ENCODE measurements around the gene ZWILCH. TPM values are rescaled to one million over a fixed set of nuclear protein-coding genes. Genes with fewer than 3 reads are reported as not detected.

Gene ZWILCH
- total RNA-seq, 2 experiments from 2014 or later = 36.9 to 50.2 TPM

DNA sequence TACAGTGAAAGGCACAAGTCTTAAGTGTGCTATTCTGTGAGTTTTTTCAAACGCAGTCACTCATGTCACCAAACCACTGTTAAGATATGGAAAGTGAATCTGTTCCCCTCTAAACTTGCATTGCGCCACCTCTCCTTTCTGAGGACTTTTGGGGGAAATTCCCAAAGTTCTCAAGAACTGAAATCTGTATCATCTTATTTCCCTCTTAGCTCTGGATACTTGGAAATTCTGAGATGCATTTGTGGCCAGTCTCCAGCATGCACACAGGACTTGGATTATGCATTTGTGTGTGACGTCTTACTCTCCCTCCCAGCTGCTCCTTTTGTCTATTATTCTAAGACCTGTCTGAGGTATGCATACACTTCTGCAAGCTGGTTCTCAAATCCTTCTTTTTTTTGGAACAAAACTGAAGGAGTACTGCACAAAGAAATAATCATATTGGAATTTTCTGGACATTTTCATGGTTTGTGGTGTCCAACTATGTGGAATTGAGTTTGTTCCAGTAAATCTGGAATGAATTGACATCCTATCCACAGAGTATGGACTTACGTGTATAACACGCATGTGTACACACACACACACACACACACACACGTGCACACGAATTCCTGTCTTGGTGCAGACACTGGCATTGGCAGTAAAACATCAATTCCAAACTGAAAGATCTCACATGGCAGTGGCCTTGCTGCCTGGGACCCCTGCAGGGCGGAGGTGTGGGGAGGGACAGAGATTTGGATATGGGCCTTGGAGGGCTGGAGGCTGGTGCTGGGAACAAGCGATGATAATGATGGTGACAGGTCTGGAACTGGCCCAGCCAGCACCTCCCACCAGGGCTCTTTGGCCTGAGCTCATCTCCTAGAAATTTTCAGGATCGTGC lies 68.8 kb downstream of the ZWILCH start:
- no peak overlapping the region for H3K4me2 ChIP-seq (ENCODE audit: low read length)
- H4K20me1 ChIP-seq (ENCODE audit: insufficient read depth, low read length) = no peaks in the 10 kb centered on the region
- no peaks in the 10 kb centered on the region for H3K9me2 ChIP-seq (ENCODE audit: insufficient read depth, low read length)
- ChIA-PET CTCF (ENCODE audit: unreplicated experiment) (no interaction called here), POLR2A (interaction anchor here (0.9 kb wide), 1 partner anchor 278 kb away, joined by 3 read pairs; no protein-coding TSS in a partner anchor)
- H3K36me3 ChIP-seq (ENCODE audit: insufficient read depth, low read length) = no peaks in the 10 kb centered on the region
- no peaks in the 10 kb centered on the region for H3K79me2 ChIP-seq (ENCODE audit: insufficient read depth, low read depth, low read length)
- H2AFZ ChIP-seq (ENCODE audit: low read length) = no peak overlapping the region
- H3K27ac ChIP-seq (ENCODE audit: low read depth, low read length, poor library complexity, severe bottlenecking) = no peak overlapping the region
- H3K9me3 ChIP-seq (ENCODE audit: low read length) = no peaks in the 10 kb centered on the region
- H3K4me3 ChIP-seq (ENCODE audit: low read depth, low read length, poor library complexity, severe bottlenecking) = no peak overlapping the region
- intact Hi-C loops (cut with micrococcal nuclease; ENCODE audit: unreplicated experiment) = no loop called here
- no peaks in the 10 kb centered on the region for H3K4me1 ChIP-seq (ENCODE audit: insufficient read depth, low read length, poor library complexity, severe bottlenecking)
- DNase-seq (ENCODE audit: low spot score) = no peak
- no TSS peak for BruUV-seq (replicated peaks)
- TF ChIP-seq EZH2phosphoT487 (IDR thresholded peaks at IDR 0.05; ENCODE audit: borderline replicate concordance, low read depth, low read length) = no peak
- TF ChIP-seq, protein P1, sequence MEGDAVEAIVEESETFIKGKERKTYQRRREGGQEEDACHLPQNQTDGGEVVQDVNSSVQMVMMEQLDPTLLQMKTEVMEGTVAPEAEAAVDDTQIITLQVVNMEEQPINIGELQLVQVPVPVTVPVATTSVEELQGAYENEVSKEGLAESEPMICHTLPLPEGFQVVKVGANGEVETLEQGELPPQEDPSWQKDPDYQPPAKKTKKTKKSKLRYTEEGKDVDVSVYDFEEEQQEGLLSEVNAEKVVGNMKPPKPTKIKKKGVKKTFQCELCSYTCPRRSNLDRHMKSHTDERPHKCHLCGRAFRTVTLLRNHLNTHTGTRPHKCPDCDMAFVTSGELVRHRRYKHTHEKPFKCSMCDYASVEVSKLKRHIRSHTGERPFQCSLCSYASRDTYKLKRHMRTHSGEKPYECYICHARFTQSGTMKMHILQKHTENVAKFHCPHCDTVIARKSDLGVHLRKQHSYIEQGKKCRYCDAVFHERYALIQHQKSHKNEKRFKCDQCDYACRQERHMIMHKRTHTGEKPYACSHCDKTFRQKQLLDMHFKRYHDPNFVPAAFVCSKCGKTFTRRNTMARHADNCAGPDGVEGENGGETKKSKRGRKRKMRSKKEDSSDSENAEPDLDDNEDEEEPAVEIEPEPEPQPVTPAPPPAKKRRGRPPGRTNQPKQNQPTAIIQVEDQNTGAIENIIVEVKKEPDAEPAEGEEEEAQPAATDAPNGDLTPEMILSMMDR (conservative IDR thresholded peaks at IDR 0.05; ENCODE audit: low read length) = no peak

- Histone ChIP-seq H3K9me3 (ENCODE audit: low read length) (no peaks in the 10 kb centered on the region), H3K36me3 (ENCODE audit: insufficient read depth, low read length) (no peaks in the 10 kb centered on the region), H4K20me1 (ENCODE audit: insufficient read depth, low read length) (no peaks in the 10 kb centered on the region), H3K27ac (ENCODE audit: low read depth, low read length, poor library complexity, severe bottlenecking) (no peak overlapping the region), H3K4me3 (ENCODE audit: low read depth, low read length, poor library complexity, severe bottlenecking) (no peak overlapping the region), H3K9me2 (ENCODE audit: insufficient read depth, low read length) (no peaks in the 10 kb centered on the region), H3K4me1 (ENCODE audit: insufficient read depth, low read length, poor library complexity, severe bottlenecking) (no peaks in the 10 kb centered on the region), H2AFZ (ENCODE audit: low read length) (no peak overlapping the region), H3K4me2 (ENCODE audit: low read length) (no peak overlapping the region), H3K79me2 (ENCODE audit: insufficient read depth, low read depth, low read length) (no peaks in the 10 kb centered on the region)
- BruUV-seq (replicated peaks) = no TSS peak
- ChIA-PET POLR2A (no interaction called here), CTCF (ENCODE audit: unreplicated experiment) (no interaction called here)
- no peak for DNase-seq (ENCODE audit: low spot score)
- intact Hi-C loops (cut with micrococcal nuclease; ENCODE audit: unreplicated experiment) = no loop called here
- TF ChIP-seq, protein P1 (conservative IDR thresholded peaks at IDR 0.05; ENCODE audit: low read length) = no peak
- TF ChIP-seq EZH2phosphoT487 (IDR thresholded peaks at IDR 0.05; ENCODE audit: borderline replicate concordance, low read depth, low read length) = no peak
These were observed 69.4 kb downstream of the ZWILCH start for GRCh38 chr15:66574596-66574950.

DNA sequence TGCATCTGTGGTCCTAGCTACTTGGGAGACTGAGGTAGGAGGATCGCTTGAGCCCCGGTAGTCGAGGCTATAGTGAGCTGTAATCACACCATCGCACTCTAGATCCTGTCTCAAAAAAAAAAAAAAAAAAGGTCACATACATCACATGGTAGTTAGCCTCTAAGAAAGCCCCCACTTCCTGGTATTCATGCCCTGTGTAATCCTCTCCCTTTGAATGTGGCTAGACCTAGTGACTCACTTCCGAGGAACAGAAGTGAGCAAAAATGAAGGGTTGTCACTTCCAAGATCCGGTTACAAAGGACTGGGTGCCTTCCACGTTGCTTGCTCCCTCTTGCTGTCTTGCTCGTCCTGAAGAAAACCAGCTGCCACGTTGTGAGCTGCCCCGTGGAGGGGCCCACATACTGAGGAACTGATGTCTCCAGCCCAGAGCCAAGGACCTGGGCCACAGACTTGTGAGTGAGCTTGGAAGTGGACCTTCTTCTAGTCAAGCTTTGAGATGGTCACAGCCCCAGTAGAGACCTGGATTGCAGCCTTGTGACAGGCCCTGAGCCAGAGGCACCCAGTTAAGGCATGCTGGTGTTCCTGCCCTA lies 73.3 kb downstream of the ZWILCH start:
- Histone ChIP-seq H3K4me2 (ENCODE audit: low read length) (no peak overlapping the region), H3K4me1 (ENCODE audit: insufficient read depth, low read length, poor library complexity, severe bottlenecking) (no peaks in the 10 kb centered on the region), H3K36me3 (ENCODE audit: insufficient read depth, low read length) (no peaks in the 10 kb centered on the region), H4K20me1 (ENCODE audit: insufficient read depth, low read length) (no peaks in the 10 kb centered on the region), H3K9me2 (ENCODE audit: insufficient read depth, low read length) (no peaks in the 10 kb centered on the region), H2AFZ (ENCODE audit: low read length) (no peak overlapping the region), H3K27ac (ENCODE audit: low read depth, low read length, poor library complexity, severe bottlenecking) (no peak overlapping the region), H3K4me3 (ENCODE audit: low read depth, low read length, poor library complexity, severe bottlenecking) (no peak overlapping the region), H3K79me2 (ENCODE audit: insufficient read depth, low read depth, low read length) (no peaks in the 10 kb centered on the region), H3K9me3 (ENCODE audit: low read length) (no peaks in the 10 kb centered on the region)
- ChIA-PET CTCF (ENCODE audit: unreplicated experiment) (no interaction called here), POLR2A (no interaction called here)
- no TSS peak for BruUV-seq (replicated peaks)
- no peak for TF ChIP-seq EZH2phosphoT487 (IDR thresholded peaks at IDR 0.05; ENCODE audit: borderline replicate concordance, low read depth, low read length)
- TF ChIP-seq, protein P1 (conservative IDR thresholded peaks at IDR 0.05; ENCODE audit: low read length) = no peak
- intact Hi-C loops (cut with micrococcal nuclease; ENCODE audit: unreplicated experiment) = no loop called here
- no peak for DNase-seq (ENCODE audit: low spot score)
